Aortic smooth muscle cell (primary cell): ENCODE results near the gene OFD1. TPM values are rescaled to one million over a fixed set of nuclear protein-coding genes. Genes with fewer than 3 reads are reported as not detected.

ENCODE experiments used
- total RNA-seq: library from RNA; depleted of rRNA; stranded (reverse); fragments of >200 nt; gene quantifications from 2 replicates; pipeline ENCODE4 v1.2.3, GENCODE V29; 2014

The OFD1 gene
- 9.0 and 14.5 TPM in 2 replicates for total RNA-seq

GRCh38 chrX:13734278-13735172 lies at the start of gene OFD1, which contains the start of gene TRAPPC2:
Gene OFD1 (plus strand): TSS chrX:13734748. CDS start chrX:13735072, 324 bp downstream.
Gene TRAPPC2 (minus strand): TSS chrX:13734620. CDS start chrX:13719963, 14,657 bp downstream.

GRCh38 chrX:13688958-13689740 lies 45.4 kb upstream of the OFD1 start, which contains the start of gene RAB9A:
Gene RAB9A (plus strand): TSS chrX:13689128. CDS start chrX:13708747, 19,619 bp downstream.

GRCh38 chrX:13816643-13817627 lies 82.4 kb downstream of the OFD1 start, which contains the start of gene GPM6B:
Gene GPM6B (minus strand): TSS chrX:13817093. CDS start chrX:13816904, 189 bp downstream.

Other genes starting within 250 kb of the OFD1 start
- gene EGFL6, start 165.1 kb upstream of the OFD1 start, total RNA-seq: not detected in 2 replicates
- 3.2 TPM in 2 replicates for gene TCEANC, start 81.6 kb upstream of the OFD1 start, total RNA-seq
- 22.6 and 28.7 TPM in 2 replicates for gene RAB9A, start 45.6 kb upstream of the OFD1 start, total RNA-seq
- gene TRAPPC2, start 128 bp upstream of the OFD1 start, total RNA-seq: 9.4 and 12.2 TPM in 2 replicates
- gene GPM6B, start 82.3 kb downstream of the OFD1 start, total RNA-seq: 30.8 and 36.3 TPM in 2 replicates